ENCODE measurements around the gene MPPED1.

The MPPED1 gene

GRCh38 chr22:43541462-43542407, 129.9 kb downstream of the MPPED1 start:
- no peak overlapping the region for H3K4me3 ChIP-seq (ENCODE audit: low read length)
- TF ChIP-seq, protein P1, sequence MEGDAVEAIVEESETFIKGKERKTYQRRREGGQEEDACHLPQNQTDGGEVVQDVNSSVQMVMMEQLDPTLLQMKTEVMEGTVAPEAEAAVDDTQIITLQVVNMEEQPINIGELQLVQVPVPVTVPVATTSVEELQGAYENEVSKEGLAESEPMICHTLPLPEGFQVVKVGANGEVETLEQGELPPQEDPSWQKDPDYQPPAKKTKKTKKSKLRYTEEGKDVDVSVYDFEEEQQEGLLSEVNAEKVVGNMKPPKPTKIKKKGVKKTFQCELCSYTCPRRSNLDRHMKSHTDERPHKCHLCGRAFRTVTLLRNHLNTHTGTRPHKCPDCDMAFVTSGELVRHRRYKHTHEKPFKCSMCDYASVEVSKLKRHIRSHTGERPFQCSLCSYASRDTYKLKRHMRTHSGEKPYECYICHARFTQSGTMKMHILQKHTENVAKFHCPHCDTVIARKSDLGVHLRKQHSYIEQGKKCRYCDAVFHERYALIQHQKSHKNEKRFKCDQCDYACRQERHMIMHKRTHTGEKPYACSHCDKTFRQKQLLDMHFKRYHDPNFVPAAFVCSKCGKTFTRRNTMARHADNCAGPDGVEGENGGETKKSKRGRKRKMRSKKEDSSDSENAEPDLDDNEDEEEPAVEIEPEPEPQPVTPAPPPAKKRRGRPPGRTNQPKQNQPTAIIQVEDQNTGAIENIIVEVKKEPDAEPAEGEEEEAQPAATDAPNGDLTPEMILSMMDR (conservative IDR thresholded peaks at IDR 0.05; ENCODE audit: low read depth, low read length), result no peak
- no peak for DNase-seq (ENCODE audit: low read depth)

GRCh38 chr22:43542681-43543521, 131.1 kb downstream of the MPPED1 start:
- TF ChIP-seq, protein P1 (conservative IDR thresholded peaks at IDR 0.05; ENCODE audit: low read depth, low read length), result no peak
- no peak for DNase-seq (ENCODE audit: low read depth)
- H3K4me3 ChIP-seq (ENCODE audit: low read length), result no peak overlapping the region

GRCh38 chr22:43543522-43544288, 131.9 kb downstream of the MPPED1 start:
- DNase-seq (ENCODE audit: low read depth), result no peak
- H3K4me3 ChIP-seq (ENCODE audit: low read length), result no peak overlapping the region
- TF ChIP-seq, protein P1 (conservative IDR thresholded peaks at IDR 0.05; ENCODE audit: low read depth, low read length), result no peak

GRCh38 chr22:43544289-43544673, 132.5 kb downstream of the MPPED1 start:
- TF ChIP-seq, protein P1 (conservative IDR thresholded peaks at IDR 0.05; ENCODE audit: low read depth, low read length), result no peak
- no peak for DNase-seq (ENCODE audit: low read depth)

GRCh38 chr22:43546186-43546585, 134.4 kb downstream of the MPPED1 start:
- no peak for DNase-seq (ENCODE audit: low read depth)
- TF ChIP-seq, protein P1 (conservative IDR thresholded peaks at IDR 0.05; ENCODE audit: low read depth, low read length), result no peak
- H3K4me3 ChIP-seq (ENCODE audit: low read length), result no peak overlapping the region

More at GRCh38 chr22:43544289-43544673, 132.5 kb downstream of the MPPED1 start:
- no peak overlapping the region for H3K4me3 ChIP-seq (ENCODE audit: low read length)

- no peak overlapping the region for H3K4me3 ChIP-seq (ENCODE audit: low read length)
- DNase-seq (ENCODE audit: low read depth), result no peak
- TF ChIP-seq, protein P1 (conservative IDR thresholded peaks at IDR 0.05; ENCODE audit: low read depth, low read length), result no peak
Measured at GRCh38 chr22:43550024-43550620, 138.3 kb downstream of the MPPED1 start.

Measured in retinal pigment epithelial cell (primary cell).